ENCODE results near the gene RER1.

Gene RER1

DNA sequence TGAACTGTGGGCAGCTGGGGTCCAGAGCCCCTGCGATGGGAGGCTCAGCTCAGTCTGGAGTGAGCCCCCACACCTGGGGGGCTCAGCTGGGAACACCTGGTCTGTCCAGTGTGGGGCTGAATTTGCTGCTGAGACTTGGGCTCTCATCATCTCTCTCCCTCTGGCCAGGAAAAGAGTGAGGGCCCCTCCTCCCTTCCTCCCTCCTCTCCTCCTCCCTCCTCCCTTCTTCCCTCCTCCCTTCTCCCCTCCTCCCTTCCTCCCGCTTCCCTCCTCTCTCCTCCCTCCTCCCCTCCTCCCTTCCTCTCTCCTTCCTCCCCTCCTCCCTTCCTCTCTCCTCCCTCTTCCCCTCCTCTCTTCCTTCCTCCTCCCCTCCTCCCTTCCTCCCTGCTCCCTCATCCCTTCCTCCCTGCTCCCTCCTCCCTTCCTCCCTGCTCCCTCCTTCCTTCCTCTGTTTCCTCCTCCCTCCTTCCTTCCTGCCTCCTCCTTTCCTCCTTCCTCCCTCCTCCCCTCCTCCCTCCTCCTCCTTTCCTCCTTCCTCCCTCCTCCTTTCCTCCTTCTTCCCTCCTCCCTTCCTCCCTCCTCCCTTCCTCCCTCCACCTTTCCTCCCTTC lies 44.2 kb downstream of the RER1 start:
- H2AFZ ChIP-seq (ENCODE audit: low read depth, low read length, severe bottlenecking) = no peak overlapping the region
- no peaks in the 10 kb centered on the region for H3K79me2 ChIP-seq (ENCODE audit: insufficient read depth, low read length)
- no peaks in the 10 kb centered on the region for H3K27me3 ChIP-seq (ENCODE audit: low read length)
- no peak overlapping the region for H3K27ac ChIP-seq (ENCODE audit: low read depth, low read length)
- H4K20me1 ChIP-seq (ENCODE audit: low read depth, low read length) = no peaks in the 10 kb centered on the region
- H3K4me3 ChIP-seq (ENCODE audit: insufficient read depth, low read length, poor library complexity, severe bottlenecking) = no peak overlapping the region
- H3K9ac ChIP-seq (ENCODE audit: low read length) = no peak overlapping the region
- H3K9me2 ChIP-seq (replicated peaks; ENCODE audit: insufficient read depth, low read length) = no peaks in the 10 kb centered on the region
- H3K36me3 ChIP-seq (ENCODE audit: low read length) = no peaks in the 10 kb centered on the region
- no peak overlapping the region for H3K4me2 ChIP-seq (ENCODE audit: low read depth, low read length, poor library complexity, severe bottlenecking)
- H3K9me3 ChIP-seq (ENCODE audit: insufficient read depth, low read length) = no peaks in the 10 kb centered on the region
- no peaks in the 10 kb centered on the region for H3F3A ChIP-seq (ENCODE audit: insufficient read depth)
- no peak for TF ChIP-seq EZH2phosphoT487 (conservative IDR thresholded peaks at IDR 0.05; ENCODE audit: low read length)
- TF ChIP-seq, protein P1, sequence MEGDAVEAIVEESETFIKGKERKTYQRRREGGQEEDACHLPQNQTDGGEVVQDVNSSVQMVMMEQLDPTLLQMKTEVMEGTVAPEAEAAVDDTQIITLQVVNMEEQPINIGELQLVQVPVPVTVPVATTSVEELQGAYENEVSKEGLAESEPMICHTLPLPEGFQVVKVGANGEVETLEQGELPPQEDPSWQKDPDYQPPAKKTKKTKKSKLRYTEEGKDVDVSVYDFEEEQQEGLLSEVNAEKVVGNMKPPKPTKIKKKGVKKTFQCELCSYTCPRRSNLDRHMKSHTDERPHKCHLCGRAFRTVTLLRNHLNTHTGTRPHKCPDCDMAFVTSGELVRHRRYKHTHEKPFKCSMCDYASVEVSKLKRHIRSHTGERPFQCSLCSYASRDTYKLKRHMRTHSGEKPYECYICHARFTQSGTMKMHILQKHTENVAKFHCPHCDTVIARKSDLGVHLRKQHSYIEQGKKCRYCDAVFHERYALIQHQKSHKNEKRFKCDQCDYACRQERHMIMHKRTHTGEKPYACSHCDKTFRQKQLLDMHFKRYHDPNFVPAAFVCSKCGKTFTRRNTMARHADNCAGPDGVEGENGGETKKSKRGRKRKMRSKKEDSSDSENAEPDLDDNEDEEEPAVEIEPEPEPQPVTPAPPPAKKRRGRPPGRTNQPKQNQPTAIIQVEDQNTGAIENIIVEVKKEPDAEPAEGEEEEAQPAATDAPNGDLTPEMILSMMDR (IDR thresholded peaks at IDR 0.05; ENCODE audit: insufficient read depth, low read length, poor library complexity, severe bottlenecking) = no peak

DNA sequence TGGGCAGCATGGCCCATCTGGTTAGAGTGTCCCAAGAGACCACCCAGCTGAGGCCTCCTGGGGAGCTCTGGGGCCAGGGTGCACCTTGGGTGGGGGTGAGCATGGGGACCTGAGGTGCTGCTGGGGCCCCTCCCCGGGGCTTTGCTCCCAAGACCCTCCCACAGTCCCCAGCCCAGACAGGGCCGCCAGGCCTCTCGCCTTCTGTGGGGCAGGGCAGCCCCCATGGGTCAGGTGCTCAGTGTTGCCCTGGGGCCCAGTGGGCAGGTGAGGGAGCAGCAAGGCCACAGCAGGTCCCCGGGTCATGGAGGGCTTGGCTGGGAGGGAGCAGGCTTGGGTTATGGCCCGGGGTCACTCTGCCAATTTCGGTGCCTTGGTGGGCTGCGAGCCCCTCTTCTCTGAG lies 45.2 kb downstream of the RER1 start:
- Histone ChIP-seq H3K27ac (ENCODE audit: low read depth, low read length) (no peak overlapping the region), H3K9me3 (ENCODE audit: insufficient read depth, low read length) (no peaks in the 10 kb centered on the region)

GRCh38 chr1:2437617-2438016 lies 46.0 kb downstream of the RER1 start:
- Histone ChIP-seq H3K27me3 (ENCODE audit: low read length) (no peaks in the 10 kb centered on the region), H3K4me3 (ENCODE audit: insufficient read depth, low read length, poor library complexity, severe bottlenecking) (no peak overlapping the region), H3K79me2 (ENCODE audit: insufficient read depth, low read length) (no peaks in the 10 kb centered on the region), H3K4me2 (ENCODE audit: low read depth, low read length, poor library complexity, severe bottlenecking) (no peak overlapping the region), H4K20me1 (ENCODE audit: low read depth, low read length) (no peaks in the 10 kb centered on the region), H2AFZ (ENCODE audit: low read depth, low read length, severe bottlenecking) (no peak overlapping the region), H3K36me3 (ENCODE audit: low read length) (no peaks in the 10 kb centered on the region), H3K9me3 (ENCODE audit: insufficient read depth, low read length) (no peaks in the 10 kb centered on the region), H3K9me2 (replicated peaks; ENCODE audit: insufficient read depth, low read length) (no peaks in the 10 kb centered on the region), H3K27ac (ENCODE audit: low read depth, low read length) (no peak overlapping the region), H3K9ac (ENCODE audit: low read length) (no peak overlapping the region), H3F3A (ENCODE audit: insufficient read depth) (no peaks in the 10 kb centered on the region)
- TF ChIP-seq, protein P1 (IDR thresholded peaks at IDR 0.05; ENCODE audit: insufficient read depth, low read length, poor library complexity, severe bottlenecking) = no peak
- no peak for TF ChIP-seq EZH2phosphoT487 (conservative IDR thresholded peaks at IDR 0.05; ENCODE audit: low read length)

More for the DNA sequence above, 45.2 kb downstream of the RER1 start:
- H3K79me2 ChIP-seq (ENCODE audit: insufficient read depth, low read length) = no peaks in the 10 kb centered on the region
- H3K9me2 ChIP-seq (replicated peaks; ENCODE audit: insufficient read depth, low read length) = no peaks in the 10 kb centered on the region
- no peaks in the 10 kb centered on the region for H3K27me3 ChIP-seq (ENCODE audit: low read length)
- no peaks in the 10 kb centered on the region for H3F3A ChIP-seq (ENCODE audit: insufficient read depth)
- H2AFZ ChIP-seq (ENCODE audit: low read depth, low read length, severe bottlenecking) = no peak overlapping the region
- no peak overlapping the region for H3K4me2 ChIP-seq (ENCODE audit: low read depth, low read length, poor library complexity, severe bottlenecking)
- no peak overlapping the region for H3K4me3 ChIP-seq (ENCODE audit: insufficient read depth, low read length, poor library complexity, severe bottlenecking)
- no peak for TF ChIP-seq EZH2phosphoT487 (conservative IDR thresholded peaks at IDR 0.05; ENCODE audit: low read length)
- TF ChIP-seq, protein P1 (IDR thresholded peaks at IDR 0.05; ENCODE audit: insufficient read depth, low read length, poor library complexity, severe bottlenecking) = no peak
- no peaks in the 10 kb centered on the region for H3K36me3 ChIP-seq (ENCODE audit: low read length)
- H4K20me1 ChIP-seq (ENCODE audit: low read depth, low read length) = no peaks in the 10 kb centered on the region
- H3K9ac ChIP-seq (ENCODE audit: low read length) = no peak overlapping the region

All from SU-DHL-6 (cell line).